WTC11 (cell line): Measurements from ENCODE around the gene KIF3A. TPM values are rescaled to one million over a fixed set of nuclear protein-coding genes. Genes with fewer than 3 reads are reported as not detected.

Source experiments
- ATAC-seq: fragments of 200-7000 bp; cut with Tn5 transposase; 2 replicates; pipeline ENCODE4 v1.10.0; 2021; ENCODE audit warnings: mild to moderate bottlenecking, moderate library complexity
- CTCF ChIA-PET: fragments of 300-600 bp; sonication (Branson Sonifier 250); formaldehyde crosslinking; loops from one replicate; lab custom pipeline; 2021; ENCODE audit warnings: antibody characterized with exemption; lab: Charles Lee
- POLR2A ChIA-PET: fragments of 350-600 bp; sonication (Branson Sonifier 250); formaldehyde crosslinking; loops from one replicate; lab custom pipeline; 2021; ENCODE audit warnings: antibody characterized with exemption; lab: Charles Lee
- DNase-seq: peaks from one replicate; pipeline ENCODE4 v3.0.0; 2021; ENCODE audit warnings: low spot score
- H3K27ac Mint-ChIP-seq: 2 replicates; pipeline ENCODE4 v1.8.0; 2021; ENCODE audit warnings: mixed read lengths
- H3K27me3 Mint-ChIP-seq: 2 replicates; pipeline ENCODE4 v1.8.0; 2021; ENCODE audit warnings: low read depth, mild to moderate bottlenecking, moderate library complexity, mixed read lengths
- H3K36me3 Mint-ChIP-seq: 2 replicates; pipeline ENCODE4 v1.8.0; 2021; ENCODE audit warnings: mixed read lengths
- H3K4me1 Mint-ChIP-seq: 2 replicates; pipeline ENCODE4 v1.8.0; 2022; ENCODE audit warnings: mixed read lengths
- H3K4me3 Mint-ChIP-seq: 2 replicates; pipeline ENCODE4 v1.8.0; 2021; ENCODE audit warnings: mild to moderate bottlenecking, moderate library complexity, mixed read lengths
- H3K9me3 Mint-ChIP-seq: 2 replicates; pipeline ENCODE4 v1.8.0; 2021; ENCODE audit warnings: mixed read lengths
- E2F4 ChIP-seq: sonication (generic); formaldehyde crosslinking; IDR thresholded peaks from 2 replicates; pipeline ENCODE4 v1.8.1; 2022; ENCODE audit warnings: low read depth, mild to moderate bottlenecking, moderate library complexity, missing genetic modification reagents, borderline replicate concordance
- ELF4 ChIP-seq: sonication (generic); formaldehyde crosslinking; IDR thresholded peaks from 2 replicates; pipeline ENCODE4 v1.8.1; 2022; ENCODE audit warnings: low read depth, mild to moderate bottlenecking, moderate library complexity, missing genetic modification reagents
- FOXP1 ChIP-seq: sonication (generic); formaldehyde crosslinking; IDR thresholded peaks from 2 replicates; pipeline ENCODE4 v1.8.0; 2022; ENCODE audit warnings: missing genetic modification reagents, mild to moderate bottlenecking, moderate library complexity, borderline replicate concordance
- HMGXB4 ChIP-seq: sonication (generic); formaldehyde crosslinking; IDR thresholded peaks from 2 replicates; pipeline ENCODE4 v1.8.1; 2023; ENCODE audit warnings: mild to moderate bottlenecking, moderate library complexity, missing genetic modification reagents
- NFATC4 ChIP-seq: fragments of 250-450 bp; sonication (Bioruptor Pico); IDR thresholded peaks from 2 replicates; pipeline ENCODE4 v1.9.0; 2021; ENCODE audit warnings: mild to moderate bottlenecking
- SOX15 ChIP-seq: fragments of 250-450 bp; sonication (Bioruptor Pico); IDR thresholded peaks from 2 replicates; pipeline ENCODE4 v1.9.0; 2021; ENCODE audit warnings: mild to moderate bottlenecking
- TP53 ChIP-seq: sonication (generic); formaldehyde crosslinking; IDR thresholded peaks from 2 replicates; pipeline ENCODE4 v1.8.1; 2023; ENCODE audit warnings: mild to moderate bottlenecking, missing genetic modification reagents
- USF2 ChIP-seq: sonication (generic); formaldehyde crosslinking; IDR thresholded peaks from 2 replicates; pipeline ENCODE4 v1.8.1; 2023; ENCODE audit warnings: mild to moderate bottlenecking, missing genetic modification reagents, moderate library complexity
- ZBTB43 ChIP-seq: sonication (generic); formaldehyde crosslinking; IDR thresholded peaks from 2 replicates; pipeline ENCODE4 v1.8.1; 2023; ENCODE audit warnings: mild to moderate bottlenecking, missing genetic modification reagents
- ZNF121 ChIP-seq: sonication (generic); formaldehyde crosslinking; IDR thresholded peaks from 2 replicates; pipeline ENCODE4 v1.8.0; 2023; ENCODE audit warnings: missing genetic modification reagents
- ZNF416 ChIP-seq: fragments of 250-450 bp; sonication (Bioruptor Pico); IDR thresholded peaks from 2 replicates; pipeline ENCODE4 v1.9.0; 2021; ENCODE audit warnings: mild to moderate bottlenecking, inconsistent platforms
- ZNF423 ChIP-seq: fragments of 250-450 bp; sonication (Bioruptor Pico); IDR thresholded peaks from 2 replicates; pipeline ENCODE4 v2.1.2; 2022; ENCODE audit warnings: mild to moderate bottlenecking, moderate library complexity
- ZNF425 ChIP-seq: fragments of 250-450 bp; sonication (Bioruptor Pico); conservative IDR thresholded peaks from 2 replicates; pipeline ENCODE4 v1.9.0; 2021; ENCODE audit warnings: mild to moderate bottlenecking
- ZNF512 ChIP-seq: sonication (generic); formaldehyde crosslinking; IDR thresholded peaks from 2 replicates; pipeline ENCODE4 v1.8.1; 2022; ENCODE audit warnings: missing genetic modification reagents, borderline replicate concordance
- total RNA-seq: library from RNA; stranded (reverse); gene quantifications from 3 replicates; pipeline ENCODE4 v1.2.3, GENCODE V29; 2021
- TF ChIP-seq, protein P1 (sequence below): sonication (generic); formaldehyde crosslinking; IDR thresholded peaks from 2 replicates; pipeline ENCODE4 v1.8.1; 2022; ENCODE audit warnings: mild to moderate bottlenecking, missing genetic modification reagents, moderate library complexity, borderline replicate concordance
- TF ChIP-seq, protein P2 (sequence below): sonication (generic); formaldehyde crosslinking; conservative IDR thresholded peaks from 2 replicates; pipeline ENCODE4 v1.8.1; 2022; ENCODE audit warnings: mild to moderate bottlenecking, missing genetic modification reagents
- TF ChIP-seq, protein P3 (sequence below): sonication (generic); formaldehyde crosslinking; IDR thresholded peaks from 2 replicates; pipeline ENCODE4 v1.8.1; 2023; ENCODE audit warnings: mild to moderate bottlenecking, missing genetic modification reagents

The KIF3A gene
- total RNA-seq, 1 experiment from 2014 or later = 10.1 TPM

DNA sequence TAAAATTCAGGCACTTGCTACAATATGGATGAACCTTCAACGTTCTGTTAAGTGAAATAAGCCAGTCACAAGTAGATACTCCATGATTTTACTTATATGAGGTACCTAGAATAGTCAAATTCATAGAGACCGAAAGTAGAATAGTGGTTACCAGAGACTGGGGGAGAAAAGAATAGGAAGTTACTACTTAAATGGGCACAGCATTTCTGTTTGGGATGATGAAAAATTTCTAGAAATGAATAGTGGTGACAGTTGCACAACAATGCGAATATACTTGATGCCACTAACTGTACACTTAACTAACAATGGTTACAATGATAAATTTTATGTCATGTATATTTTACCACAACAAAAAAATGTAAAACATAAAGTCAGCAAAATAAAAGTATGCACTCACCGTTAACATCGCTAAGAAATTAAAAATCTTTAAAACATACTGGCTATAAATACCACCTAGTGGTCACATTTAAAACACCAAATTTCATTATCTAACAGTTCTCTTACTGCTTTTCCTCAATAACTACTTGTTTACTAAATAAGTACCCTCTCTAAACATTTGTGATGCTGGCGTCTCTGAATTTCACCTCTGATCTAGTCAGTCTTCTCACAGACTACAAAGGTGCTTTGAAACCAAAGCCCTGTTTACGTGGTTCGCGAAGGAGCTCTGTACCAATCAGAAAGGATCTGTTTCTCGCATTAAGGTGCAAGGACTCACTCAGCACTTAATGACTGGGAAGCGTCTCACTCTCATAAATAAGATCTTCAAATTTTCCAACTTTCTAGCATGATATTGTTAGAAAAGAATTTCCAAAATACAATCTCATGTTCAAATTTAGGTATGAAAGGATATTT, 22.7 kb downstream of the KIF3A start:
- POLR2A ChIA-PET = no interaction called here

GRCh38 chr5:132708645-132709044, 28.7 kb downstream of the KIF3A start:
- no peak for DNase-seq
- H3K4me1 Mint-ChIP-seq = no peaks in the 10 kb centered on the region
- H3K27me3 Mint-ChIP-seq = no peaks in the 10 kb centered on the region
- H3K27ac Mint-ChIP-seq = no peak overlapping the region
- no peaks in the 10 kb centered on the region for H3K9me3 Mint-ChIP-seq
- CTCF ChIA-PET = interaction anchor here (1.0 to 1.3 kb wide), 2 partner anchors 99 to 182 kb away, joined by 3 to 9 read pairs; no protein-coding TSS in a partner anchor
- POLR2A ChIA-PET = no interaction called here
- TF ChIP-seq ZNF416 (CRISPR knock-in tag) (no peak), ZBTB43 (CRISPR knock-in tag) (no peak), TP53 (no peak), HMGXB4 (CRISPR knock-in tag) (no peak), SOX15 (CRISPR knock-in tag) (no peak), E2F4 (no peak), ELF4 (CRISPR knock-in tag) (no peak), FOXP1 (CRISPR knock-in tag) (no peak), USF2 (CRISPR knock-in tag) (no peak), ZNF425 (CRISPR knock-in tag) (no peak), ZNF423 (no peak), NFATC4 (CRISPR knock-in tag) (no peak), ZNF512 (CRISPR knock-in tag) (no peak)
- TF ChIP-seq, protein P1, sequence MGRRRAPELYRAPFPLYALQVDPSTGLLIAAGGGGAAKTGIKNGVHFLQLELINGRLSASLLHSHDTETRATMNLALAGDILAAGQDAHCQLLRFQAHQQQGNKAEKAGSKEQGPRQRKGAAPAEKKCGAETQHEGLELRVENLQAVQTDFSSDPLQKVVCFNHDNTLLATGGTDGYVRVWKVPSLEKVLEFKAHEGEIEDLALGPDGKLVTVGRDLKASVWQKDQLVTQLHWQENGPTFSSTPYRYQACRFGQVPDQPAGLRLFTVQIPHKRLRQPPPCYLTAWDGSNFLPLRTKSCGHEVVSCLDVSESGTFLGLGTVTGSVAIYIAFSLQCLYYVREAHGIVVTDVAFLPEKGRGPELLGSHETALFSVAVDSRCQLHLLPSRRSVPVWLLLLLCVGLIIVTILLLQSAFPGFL (CRISPR knock-in tag) = no peak
- TF ChIP-seq, protein P2, sequence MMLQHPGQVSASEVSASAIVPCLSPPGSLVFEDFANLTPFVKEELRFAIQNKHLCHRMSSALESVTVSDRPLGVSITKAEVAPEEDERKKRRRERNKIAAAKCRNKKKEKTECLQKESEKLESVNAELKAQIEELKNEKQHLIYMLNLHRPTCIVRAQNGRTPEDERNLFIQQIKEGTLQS (CRISPR knock-in tag) = no peak
- TF ChIP-seq, protein P3, sequence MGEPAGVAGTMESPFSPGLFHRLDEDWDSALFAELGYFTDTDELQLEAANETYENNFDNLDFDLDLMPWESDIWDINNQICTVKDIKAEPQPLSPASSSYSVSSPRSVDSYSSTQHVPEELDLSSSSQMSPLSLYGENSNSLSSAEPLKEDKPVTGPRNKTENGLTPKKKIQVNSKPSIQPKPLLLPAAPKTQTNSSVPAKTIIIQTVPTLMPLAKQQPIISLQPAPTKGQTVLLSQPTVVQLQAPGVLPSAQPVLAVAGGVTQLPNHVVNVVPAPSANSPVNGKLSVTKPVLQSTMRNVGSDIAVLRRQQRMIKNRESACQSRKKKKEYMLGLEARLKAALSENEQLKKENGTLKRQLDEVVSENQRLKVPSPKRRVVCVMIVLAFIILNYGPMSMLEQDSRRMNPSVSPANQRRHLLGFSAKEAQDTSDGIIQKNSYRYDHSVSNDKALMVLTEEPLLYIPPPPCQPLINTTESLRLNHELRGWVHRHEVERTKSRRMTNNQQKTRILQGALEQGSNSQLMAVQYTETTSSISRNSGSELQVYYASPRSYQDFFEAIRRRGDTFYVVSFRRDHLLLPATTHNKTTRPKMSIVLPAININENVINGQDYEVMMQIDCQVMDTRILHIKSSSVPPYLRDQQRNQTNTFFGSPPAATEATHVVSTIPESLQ (CRISPR knock-in tag) = no peak
- ATAC-seq = no peak
- no peak overlapping the region for H3K4me3 Mint-ChIP-seq
- no peaks in the 10 kb centered on the region for H3K36me3 Mint-ChIP-seq

More for the DNA sequence above, 22.7 kb downstream of the KIF3A start:
- DNase-seq (no peak), ATAC-seq (no peak)
- no peaks in the 10 kb centered on the region for H3K36me3 Mint-ChIP-seq
- CTCF ChIA-PET = interaction anchor here (0.6 to 1.8 kb wide), 7 partner anchors 14 to 188 kb away, joined by 3 to 7 read pairs (median 4); partner anchors contain the start of gene KIF3A
- no peaks in the 10 kb centered on the region for H3K4me1 Mint-ChIP-seq
- TF ChIP-seq ZNF121 = no peak
- H3K4me3 Mint-ChIP-seq = no peak overlapping the region
- no peak overlapping the region for H3K27ac Mint-ChIP-seq
- H3K9me3 Mint-ChIP-seq = no peaks in the 10 kb centered on the region
- no peaks in the 10 kb centered on the region for H3K27me3 Mint-ChIP-seq
